Superior temporal gyrus (tissue), 1 donor: Measurements from ENCODE around the gene MIPOL1.

Source experiments
- DNase-seq: peaks from one replicate; pipeline ENCODE4 v3.0.0-alpha.2; 2016; ENCODE audit errors: extremely low spot score

MIPOL1 gene

GRCh38 chr14:37597914-37598746 is 400.4 kb downstream of the MIPOL1 start:
- DNase-seq = no peak

GRCh38 chr14:37598747-37599506 is 401.2 kb downstream of the MIPOL1 start:
- DNase-seq = no peak

GRCh38 chr14:37599507-37600368 is 402.0 kb downstream of the MIPOL1 start:
- DNase-seq = no peak

GRCh38 chr14:37600880-37601741 is 403.4 kb downstream of the MIPOL1 start:
- DNase-seq = no peak

GRCh38 chr14:37601865-37602264 is 404.1 kb downstream of the MIPOL1 start:
- no peak for DNase-seq
